GM23338 (cell line): ENCODE results near the gene APAF1.

Source experiments
- CREB1 ChIP-seq: fragments of 250-450 bp; sonication (Bioruptor Pico); IDR thresholded peaks from 2 replicates; pipeline ENCODE4 v1.5.0; 2020; ENCODE audit warnings: low read depth, mild to moderate bottlenecking, moderate library complexity
- EZH2 ChIP-seq: fragments of 200-600 bp; sonication (generic); IDR thresholded peaks from one replicate; pipeline ENCODE4 v1.8.0; 2017; ENCODE audit warnings: antibody characterized with exemption, mild to moderate bottlenecking, low read depth; ENCODE audit not compliant: unreplicated experiment
- EZH2phosphoT487 ChIP-seq: fragments of 200-600 bp; sonication (generic); IDR thresholded peaks from one replicate; pipeline ENCODE4 v1.8.1; 2018; ENCODE audit warnings: antibody characterized with exemption; ENCODE audit not compliant: unreplicated experiment
- JUNB ChIP-seq: IDR thresholded peaks from one replicate; pipeline ENCODE4 v1.6.1; 2016; ENCODE audit warnings: antibody characterized with exemption; ENCODE audit not compliant: unreplicated experiment
- NANOG ChIP-seq: IDR thresholded peaks from 2 replicates; pipeline ENCODE4 v1.6.1; 2016; ENCODE audit warnings: antibody characterized with exemption, borderline replicate concordance
- POLR2AphosphoS5 ChIP-seq: IDR thresholded peaks from 2 replicates; pipeline ENCODE4 v1.6.1; 2016; ENCODE audit warnings: antibody characterized with exemption, low read depth
- ZNF114 ChIP-seq: fragments of 250-450 bp; sonication (Bioruptor Pico); IDR thresholded peaks from 2 replicates; pipeline ENCODE4 v1.5.0; 2020; ENCODE audit warnings: mild to moderate bottlenecking, moderate library complexity
- ZNF331 ChIP-seq: fragments of 250-450 bp; sonication (Bioruptor Pico); IDR thresholded peaks from 2 replicates; pipeline ENCODE4 v1.5.0; 2020; ENCODE audit warnings: low read depth, mild to moderate bottlenecking, moderate library complexity
- TF ChIP-seq, protein P1 (sequence below), 2 experiments: fragments of 200-600 bp in 1 of 2; sonication (generic) in 1 of 2; conservative IDR thresholded peaks; 2 replicates each; pipeline versions ENCODE4 v1.5.1 to v1.6.1; 2016 to 2017; ENCODE audit warnings: antibody characterized with exemption in 2 of 2, low read depth in 2 of 2, mild to moderate bottlenecking in 2 of 2, moderate library complexity in 1 of 2
- TF ChIP-seq, protein P2 (sequence below): fragments of 250-450 bp; sonication (Bioruptor Pico); IDR thresholded peaks from 2 replicates; pipeline ENCODE4 v1.5.0; 2020; ENCODE audit warnings: mild to moderate bottlenecking, moderate library complexity
- TF ChIP-seq, protein P3 (sequence below): IDR thresholded peaks from one replicate; pipeline ENCODE4 v1.6.1; 2018; ENCODE audit warnings: antibody characterized with exemption; ENCODE audit not compliant: unreplicated experiment
- TF ChIP-seq, protein P4 (sequence below): IDR thresholded peaks from 2 replicates; pipeline ENCODE4 v1.6.1; 2016; ENCODE audit warnings: antibody characterized with exemption

DNA sequence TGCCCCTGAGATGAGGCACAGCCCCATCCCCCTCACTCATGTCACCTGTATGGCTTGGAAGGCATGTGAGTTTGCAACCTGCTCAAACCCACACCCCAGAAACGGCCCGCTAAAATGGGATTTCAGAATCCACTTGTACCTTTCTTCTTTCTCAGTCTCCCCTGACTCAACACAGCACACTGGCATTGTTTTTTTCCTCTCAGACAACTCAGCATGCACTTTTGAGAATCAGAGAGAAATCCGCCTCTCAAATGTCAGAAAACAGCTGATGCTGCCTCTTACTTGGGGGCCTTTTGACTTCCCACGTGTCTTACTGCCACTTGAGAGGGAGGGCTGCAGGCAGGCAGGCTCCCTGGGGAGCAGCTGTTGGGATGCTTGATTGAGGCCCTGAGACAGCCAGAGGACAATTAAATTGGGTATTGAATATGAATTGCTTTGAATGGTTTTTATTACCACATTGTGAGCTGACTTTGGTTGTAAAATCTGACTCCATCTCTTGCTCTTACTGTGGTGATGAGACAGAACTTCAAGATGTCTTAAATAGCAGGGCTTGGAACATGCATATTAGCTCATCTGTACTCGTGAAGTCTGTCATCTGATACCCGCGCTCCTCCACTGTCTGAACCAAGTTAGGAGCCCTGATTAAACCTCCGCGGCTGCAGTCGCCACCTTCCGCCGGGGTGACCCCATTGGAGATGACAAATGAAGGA, 96.6 kb downstream of the APAF1 start:
- TF ChIP-seq EZH2phosphoT487 (no peak), EZH2 (no peak), POLR2AphosphoS5 (no peak), ZNF331 (no peak), JUNB (no peak), CREB1 (CRISPR knock-in tag) (no peak), ZNF114 (CRISPR knock-in tag) (no peak), NANOG (no peak)
- TF ChIP-seq, protein P1, sequence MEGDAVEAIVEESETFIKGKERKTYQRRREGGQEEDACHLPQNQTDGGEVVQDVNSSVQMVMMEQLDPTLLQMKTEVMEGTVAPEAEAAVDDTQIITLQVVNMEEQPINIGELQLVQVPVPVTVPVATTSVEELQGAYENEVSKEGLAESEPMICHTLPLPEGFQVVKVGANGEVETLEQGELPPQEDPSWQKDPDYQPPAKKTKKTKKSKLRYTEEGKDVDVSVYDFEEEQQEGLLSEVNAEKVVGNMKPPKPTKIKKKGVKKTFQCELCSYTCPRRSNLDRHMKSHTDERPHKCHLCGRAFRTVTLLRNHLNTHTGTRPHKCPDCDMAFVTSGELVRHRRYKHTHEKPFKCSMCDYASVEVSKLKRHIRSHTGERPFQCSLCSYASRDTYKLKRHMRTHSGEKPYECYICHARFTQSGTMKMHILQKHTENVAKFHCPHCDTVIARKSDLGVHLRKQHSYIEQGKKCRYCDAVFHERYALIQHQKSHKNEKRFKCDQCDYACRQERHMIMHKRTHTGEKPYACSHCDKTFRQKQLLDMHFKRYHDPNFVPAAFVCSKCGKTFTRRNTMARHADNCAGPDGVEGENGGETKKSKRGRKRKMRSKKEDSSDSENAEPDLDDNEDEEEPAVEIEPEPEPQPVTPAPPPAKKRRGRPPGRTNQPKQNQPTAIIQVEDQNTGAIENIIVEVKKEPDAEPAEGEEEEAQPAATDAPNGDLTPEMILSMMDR (conservative IDR thresholded peaks at IDR 0.05; ENCODE audit: low read depth in 2 of 2), result peak in 1 of 2 experiments; percentile 21; a peak in 1 of 4 replicates
- TF ChIP-seq, protein P2, sequence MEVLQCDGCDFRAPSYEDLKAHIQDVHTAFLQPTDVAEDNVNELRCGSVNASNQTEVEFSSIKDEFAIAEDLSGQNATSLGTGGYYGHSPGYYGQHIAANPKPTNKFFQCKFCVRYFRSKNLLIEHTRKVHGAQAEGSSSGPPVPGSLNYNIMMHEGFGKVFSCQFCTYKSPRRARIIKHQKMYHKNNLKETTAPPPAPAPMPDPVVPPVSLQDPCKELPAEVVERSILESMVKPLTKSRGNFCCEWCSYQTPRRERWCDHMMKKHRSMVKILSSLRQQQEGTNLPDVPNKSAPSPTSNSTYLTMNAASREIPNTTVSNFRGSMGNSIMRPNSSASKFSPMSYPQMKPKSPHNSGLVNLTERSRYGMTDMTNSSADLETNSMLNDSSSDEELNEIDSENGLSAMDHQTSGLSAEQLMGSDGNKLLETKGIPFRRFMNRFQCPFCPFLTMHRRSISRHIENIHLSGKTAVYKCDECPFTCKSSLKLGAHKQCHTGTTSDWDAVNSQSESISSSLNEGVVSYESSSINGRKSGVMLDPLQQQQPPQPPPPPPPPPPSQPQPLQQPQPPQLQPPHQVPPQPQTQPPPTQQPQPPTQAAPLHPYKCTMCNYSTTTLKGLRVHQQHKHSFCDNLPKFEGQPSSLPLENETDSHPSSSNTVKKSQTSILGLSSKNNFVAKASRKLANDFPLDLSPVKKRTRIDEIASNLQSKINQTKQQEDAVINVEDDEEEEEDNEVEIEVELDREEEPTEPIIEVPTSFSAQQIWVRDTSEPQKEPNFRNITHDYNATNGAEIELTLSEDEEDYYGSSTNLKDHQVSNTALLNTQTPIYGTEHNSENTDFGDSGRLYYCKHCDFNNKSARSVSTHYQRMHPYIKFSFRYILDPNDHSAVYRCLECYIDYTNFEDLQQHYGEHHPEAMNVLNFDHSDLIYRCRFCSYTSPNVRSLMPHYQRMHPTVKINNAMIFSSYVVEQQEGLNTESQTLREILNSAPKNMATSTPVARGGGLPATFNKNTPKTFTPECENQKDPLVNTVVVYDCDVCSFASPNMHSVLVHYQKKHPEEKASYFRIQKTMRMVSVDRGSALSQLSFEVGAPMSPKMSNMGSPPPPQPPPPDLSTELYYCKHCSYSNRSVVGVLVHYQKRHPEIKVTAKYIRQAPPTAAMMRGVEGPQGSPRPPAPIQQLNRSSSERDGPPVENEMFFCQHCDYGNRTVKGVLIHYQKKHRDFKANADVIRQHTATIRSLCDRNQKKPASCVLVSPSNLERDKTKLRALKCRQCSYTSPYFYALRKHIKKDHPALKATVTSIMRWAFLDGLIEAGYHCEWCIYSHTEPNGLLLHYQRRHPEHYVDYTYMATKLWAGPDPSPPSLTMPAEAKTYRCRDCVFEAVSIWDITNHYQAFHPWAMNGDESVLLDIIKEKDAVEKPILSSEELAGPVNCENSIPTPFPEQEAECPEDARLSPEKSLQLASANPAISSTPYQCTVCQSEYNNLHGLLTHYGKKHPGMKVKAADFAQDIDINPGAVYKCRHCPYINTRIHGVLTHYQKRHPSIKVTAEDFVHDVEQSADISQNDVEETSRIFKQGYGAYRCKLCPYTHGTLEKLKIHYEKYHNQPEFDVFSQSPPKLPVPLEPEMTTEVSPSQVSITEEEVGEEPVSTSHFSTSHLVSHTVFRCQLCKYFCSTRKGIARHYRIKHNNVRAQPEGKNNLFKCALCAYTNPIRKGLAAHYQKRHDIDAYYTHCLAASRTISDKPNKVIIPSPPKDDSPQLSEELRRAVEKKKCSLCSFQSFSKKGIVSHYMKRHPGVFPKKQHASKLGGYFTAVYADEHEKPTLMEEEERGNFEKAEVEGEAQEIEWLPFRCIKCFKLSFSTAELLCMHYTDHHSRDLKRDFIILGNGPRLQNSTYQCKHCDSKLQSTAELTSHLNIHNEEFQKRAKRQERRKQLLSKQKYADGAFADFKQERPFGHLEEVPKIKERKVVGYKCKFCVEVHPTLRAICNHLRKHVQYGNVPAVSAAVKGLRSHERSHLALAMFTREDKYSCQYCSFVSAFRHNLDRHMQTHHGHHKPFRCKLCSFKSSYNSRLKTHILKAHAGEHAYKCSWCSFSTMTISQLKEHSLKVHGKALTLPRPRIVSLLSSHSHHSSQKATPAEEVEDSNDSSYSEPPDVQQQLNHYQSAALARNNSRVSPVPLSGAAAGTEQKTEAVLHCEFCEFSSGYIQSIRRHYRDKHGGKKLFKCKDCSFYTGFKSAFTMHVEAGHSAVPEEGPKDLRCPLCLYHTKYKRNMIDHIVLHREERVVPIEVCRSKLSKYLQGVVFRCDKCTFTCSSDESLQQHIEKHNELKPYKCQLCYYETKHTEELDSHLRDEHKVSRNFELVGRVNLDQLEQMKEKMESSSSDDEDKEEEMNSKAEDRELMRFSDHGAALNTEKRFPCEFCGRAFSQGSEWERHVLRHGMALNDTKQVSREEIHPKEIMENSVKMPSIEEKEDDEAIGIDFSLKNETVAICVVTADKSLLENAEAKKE (CRISPR knock-in tag), result no peak
- TF ChIP-seq, protein P3, sequence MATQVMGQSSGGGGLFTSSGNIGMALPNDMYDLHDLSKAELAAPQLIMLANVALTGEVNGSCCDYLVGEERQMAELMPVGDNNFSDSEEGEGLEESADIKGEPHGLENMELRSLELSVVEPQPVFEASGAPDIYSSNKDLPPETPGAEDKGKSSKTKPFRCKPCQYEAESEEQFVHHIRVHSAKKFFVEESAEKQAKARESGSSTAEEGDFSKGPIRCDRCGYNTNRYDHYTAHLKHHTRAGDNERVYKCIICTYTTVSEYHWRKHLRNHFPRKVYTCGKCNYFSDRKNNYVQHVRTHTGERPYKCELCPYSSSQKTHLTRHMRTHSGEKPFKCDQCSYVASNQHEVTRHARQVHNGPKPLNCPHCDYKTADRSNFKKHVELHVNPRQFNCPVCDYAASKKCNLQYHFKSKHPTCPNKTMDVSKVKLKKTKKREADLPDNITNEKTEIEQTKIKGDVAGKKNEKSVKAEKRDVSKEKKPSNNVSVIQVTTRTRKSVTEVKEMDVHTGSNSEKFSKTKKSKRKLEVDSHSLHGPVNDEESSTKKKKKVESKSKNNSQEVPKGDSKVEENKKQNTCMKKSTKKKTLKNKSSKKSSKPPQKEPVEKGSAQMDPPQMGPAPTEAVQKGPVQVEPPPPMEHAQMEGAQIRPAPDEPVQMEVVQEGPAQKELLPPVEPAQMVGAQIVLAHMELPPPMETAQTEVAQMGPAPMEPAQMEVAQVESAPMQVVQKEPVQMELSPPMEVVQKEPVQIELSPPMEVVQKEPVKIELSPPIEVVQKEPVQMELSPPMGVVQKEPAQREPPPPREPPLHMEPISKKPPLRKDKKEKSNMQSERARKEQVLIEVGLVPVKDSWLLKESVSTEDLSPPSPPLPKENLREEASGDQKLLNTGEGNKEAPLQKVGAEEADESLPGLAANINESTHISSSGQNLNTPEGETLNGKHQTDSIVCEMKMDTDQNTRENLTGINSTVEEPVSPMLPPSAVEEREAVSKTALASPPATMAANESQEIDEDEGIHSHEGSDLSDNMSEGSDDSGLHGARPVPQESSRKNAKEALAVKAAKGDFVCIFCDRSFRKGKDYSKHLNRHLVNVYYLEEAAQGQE, result no peak
- TF ChIP-seq, protein P4, sequence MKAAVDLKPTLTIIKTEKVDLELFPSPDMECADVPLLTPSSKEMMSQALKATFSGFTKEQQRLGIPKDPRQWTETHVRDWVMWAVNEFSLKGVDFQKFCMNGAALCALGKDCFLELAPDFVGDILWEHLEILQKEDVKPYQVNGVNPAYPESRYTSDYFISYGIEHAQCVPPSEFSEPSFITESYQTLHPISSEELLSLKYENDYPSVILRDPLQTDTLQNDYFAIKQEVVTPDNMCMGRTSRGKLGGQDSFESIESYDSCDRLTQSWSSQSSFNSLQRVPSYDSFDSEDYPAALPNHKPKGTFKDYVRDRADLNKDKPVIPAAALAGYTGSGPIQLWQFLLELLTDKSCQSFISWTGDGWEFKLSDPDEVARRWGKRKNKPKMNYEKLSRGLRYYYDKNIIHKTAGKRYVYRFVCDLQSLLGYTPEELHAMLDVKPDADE, result no peak
